NCI-H1436 treated with DMSO at 0.1 percent for 48 hours (cell line): Measurements from ENCODE around the gene MED19.
"Not testable (repeated sequence)": the region's sequence is repeated elsewhere in the genome, so short reads cannot be mapped to it uniquely, and the experiment has no call there.

ENCODE experiments used
- DNase-seq: peaks from one replicate; lab custom pipeline; 2025; lab: John Stamatoyannopoulos, UW

MED19 gene, protein sequence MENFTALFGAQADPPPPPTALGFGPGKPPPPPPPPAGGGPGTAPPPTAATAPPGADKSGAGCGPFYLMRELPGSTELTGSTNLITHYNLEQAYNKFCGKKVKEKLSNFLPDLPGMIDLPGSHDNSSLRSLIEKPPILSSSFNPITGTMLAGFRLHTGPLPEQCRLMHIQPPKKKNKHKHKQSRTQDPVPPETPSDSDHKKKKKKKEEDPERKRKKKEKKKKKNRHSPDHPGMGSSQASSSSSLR

DNA sequence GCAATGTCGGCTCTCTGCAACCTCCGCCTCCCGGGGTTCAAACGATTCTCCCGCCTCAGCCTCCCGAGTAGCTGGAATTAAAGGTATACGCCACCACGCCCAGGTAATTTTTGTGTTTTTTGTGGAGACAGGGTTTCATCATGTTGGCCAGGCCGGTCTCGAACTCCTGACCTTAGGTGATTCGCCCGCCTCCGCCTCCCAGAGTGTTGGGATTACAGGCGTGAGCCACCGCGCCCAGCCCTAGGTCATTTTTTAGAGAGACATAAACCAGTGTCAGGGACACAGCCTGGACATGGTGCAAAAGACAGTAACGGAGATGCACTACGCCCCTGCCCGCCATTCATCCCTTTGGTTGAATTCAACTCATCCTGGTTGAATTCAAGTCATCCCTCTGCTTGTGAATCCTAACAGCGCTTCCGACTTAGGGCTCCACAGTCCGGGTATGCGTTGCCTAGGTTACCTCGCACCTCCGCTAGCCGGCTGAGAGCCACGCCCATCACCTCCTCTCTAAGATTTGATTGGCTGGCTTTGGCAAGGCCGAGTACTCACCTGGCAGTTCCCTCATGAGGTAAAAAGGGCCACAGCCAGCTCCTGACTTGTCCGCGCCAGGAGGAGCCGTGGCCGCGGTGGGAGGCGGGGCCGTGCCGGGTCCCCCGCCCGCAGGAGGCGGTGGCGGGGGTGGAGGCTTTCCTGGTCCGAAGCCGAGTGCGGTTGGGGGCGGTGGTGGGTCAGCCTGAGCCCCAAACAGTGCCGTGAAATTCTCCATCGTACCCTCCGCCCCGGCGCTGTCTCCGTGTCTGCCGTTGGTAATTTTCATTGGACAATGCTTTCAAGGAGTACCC, at the start of gene MED19:
Gene MED19 (minus strand): TSS at position 802 of the 842 bp plus-strand sequence. CDS start 36 bp downstream, at position 766.
- DNase-seq, result peak; percentile 50

DNA sequence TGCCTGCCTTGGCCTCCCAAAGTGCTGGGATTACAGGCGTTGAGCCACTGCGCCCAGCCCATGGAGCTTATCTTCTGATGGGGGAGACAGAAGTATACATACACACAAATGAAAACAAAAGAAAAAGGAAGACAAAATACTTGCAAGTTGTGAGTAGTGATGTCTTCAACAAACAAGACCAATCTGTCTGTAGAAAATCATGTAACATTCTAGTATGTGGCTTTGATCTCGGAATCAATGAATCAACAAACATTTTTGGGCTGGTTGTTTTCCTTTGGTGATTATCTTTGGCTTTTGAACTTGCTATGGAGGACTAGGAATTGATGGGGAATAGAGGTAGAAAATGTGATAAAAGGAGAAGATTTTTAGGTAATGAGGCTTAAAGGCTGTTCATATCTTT, 46.2 kb upstream of the MED19 start:
- no peak for DNase-seq

DNA sequence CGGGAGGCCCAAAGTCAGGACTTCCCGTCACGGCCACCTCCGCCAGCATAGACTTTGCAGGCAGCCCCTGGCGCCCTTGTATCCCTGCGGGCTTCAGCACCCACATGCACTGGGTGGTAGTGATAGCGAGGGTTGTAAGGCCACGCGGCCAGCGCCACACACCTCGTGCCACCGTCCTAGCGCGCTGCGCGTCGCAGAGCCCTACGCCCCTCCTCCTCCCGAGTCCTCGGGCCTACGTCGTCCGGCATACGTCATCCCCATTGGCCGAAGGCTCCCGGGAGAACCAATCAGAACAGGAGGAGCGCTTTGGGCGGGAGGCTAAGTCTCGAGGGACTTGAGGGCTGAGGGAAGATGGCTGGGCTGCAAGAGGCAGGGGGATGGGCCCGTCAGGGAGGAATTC, 40.9 kb upstream of the MED19 start:
- no peak for DNase-seq

- DNase-seq, result no peak
These were observed 39.8 kb upstream of the MED19 start, which contains the start of gene BTBD18 for GRCh38 chr11:57751676-57752253. TSS of gene BTBD18 (minus strand) at chr11:57751819. CDS start at chr11:57751188, 631 bp downstream.

DNA sequence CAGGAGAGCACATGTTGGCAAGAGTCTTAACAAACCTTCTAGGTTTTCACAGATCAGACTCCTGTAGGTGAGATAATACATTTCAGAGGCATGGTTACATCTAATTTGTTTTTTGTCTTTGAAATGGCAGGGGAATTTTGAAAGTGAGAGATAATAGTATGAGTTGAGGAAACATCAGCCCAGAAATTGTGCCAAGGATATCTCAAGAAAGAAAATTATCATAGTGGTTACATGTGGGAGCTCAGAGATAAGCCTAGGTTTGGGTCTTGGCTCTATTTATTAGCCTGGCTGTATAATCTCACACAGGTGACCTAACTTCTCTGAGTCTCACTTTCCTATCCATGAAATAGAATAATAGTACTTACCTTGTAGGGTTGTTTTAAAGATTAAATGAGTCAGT, 39.2 kb upstream of the MED19 start:
- no peak for DNase-seq

GRCh38 chr11:57746920-57747319, 34.9 kb upstream of the MED19 start:
- DNase-seq, result no peak

GRCh38 chr11:57745206-57745605, 33.2 kb upstream of the MED19 start:
- no peak for DNase-seq

DNA sequence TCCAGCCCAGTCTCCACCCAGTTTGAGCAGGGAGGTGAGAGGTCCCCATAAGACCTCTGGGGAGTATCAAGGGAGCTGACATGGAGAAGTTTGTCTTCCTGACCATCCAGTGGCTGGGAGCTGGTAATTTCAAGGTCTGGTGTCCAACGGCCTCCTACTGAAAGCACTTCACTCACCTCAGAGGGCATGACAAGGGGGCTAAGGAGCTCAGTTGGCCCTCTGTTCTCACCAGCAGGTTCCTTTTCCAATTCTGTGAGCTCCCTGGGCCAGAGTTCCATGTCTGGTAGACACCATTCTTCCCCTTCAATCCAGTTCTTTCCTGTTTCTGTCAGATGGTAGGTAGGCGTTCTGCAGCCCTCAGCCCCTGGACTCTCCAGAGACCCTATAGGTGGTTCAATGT, 32.3 kb upstream of the MED19 start:
- no peak for DNase-seq

DNA sequence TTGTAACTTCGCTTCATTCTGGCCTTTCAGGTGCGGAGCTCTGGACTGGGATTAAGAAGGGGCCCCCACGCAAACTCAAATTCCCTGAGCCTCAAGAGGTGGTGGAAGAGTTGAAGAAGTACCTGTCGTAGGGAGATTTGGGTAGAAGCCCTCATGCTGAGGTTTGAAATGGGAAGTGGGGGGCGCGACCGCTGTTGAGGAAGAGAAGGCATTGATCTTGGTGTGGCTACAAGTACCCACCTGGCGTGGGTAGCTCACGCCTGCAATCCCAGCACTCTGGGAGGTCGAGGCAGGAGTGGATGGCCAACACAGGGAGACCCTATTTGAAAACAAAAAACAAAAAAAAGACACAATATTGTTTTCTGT, 30.1 kb upstream of the MED19 start:
- DNase-seq, result no peak

DNA sequence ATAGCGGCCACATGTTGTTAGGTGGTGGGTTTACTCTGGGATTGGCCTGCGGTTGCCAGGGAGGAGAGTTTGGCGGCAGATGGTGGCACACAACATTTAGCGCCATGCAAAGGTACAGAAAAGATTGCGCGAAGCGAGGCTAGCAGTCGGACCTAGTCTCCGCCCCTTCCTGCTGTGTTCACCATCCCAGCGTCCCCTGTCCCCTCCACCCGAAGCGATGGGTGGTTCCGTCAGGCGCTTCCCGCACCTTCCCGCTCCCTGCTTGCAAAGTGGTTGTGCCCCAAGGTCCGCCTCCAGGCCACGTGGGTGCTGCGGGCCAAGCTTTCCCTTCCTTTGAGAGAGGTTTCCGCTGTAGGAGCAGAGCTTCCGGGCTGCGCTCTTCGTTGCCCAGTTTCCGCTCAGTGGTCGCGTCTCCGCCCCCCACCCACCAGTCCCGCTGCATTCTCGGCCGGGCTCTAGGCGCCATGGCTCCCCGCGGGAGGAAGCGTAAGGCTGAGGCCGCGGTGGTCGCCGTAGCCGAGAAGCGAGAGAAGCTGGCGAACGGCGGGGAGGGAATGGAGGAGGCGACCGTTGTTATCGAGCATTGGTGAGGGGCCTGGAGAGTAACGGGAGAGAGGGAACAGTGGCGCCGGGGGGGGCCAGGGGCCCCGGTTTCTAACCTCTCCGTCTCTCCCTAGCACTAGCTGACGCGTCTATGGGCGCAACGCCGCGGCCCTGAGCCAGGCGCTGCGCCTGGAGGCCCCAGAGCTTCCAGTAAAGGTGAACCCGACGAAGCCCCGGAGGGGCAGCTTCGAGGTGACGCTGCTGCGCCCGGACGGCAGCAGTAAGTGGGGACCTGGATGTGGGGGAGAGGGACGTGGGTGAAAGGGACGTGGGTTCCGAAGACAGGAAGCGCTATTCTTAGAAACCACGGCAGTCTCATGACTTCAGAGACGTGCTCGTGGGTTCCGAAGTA, 29.4 kb upstream of the MED19 start, which contains the start of gene SELENOH:
Gene SELENOH (plus strand): TSS at position 360 of the 955 bp plus-strand sequence. CDS start 105 bp downstream, at position 465.
- DNase-seq, result peak; percentile 81

- DNase-seq, result no peak
These were observed 23.7 kb upstream of the MED19 start for GRCh38 chr11:57735619-57736298.

DNA sequence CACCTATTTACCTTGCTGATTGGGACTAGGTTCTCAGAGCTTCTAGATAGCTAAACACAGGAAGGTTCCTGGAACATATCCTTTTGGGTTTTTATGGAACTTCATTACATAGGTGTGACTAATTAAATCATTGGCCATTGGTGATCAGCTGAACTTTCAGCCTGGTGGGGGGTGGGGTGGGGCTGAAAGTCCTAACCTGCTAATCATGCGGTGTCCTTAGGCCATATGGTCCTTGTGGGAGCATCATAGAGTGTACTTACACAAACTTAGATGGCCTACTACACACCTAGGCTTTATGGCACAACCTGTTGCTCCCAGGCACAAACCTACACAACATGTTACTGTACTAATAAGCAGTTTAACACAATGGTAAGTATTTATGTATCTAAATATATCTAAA, 20.6 kb upstream of the MED19 start:
- DNase-seq, result no peak

- no peak for DNase-seq
These were observed 17.5 kb upstream of the MED19 start for GRCh38 chr11:57729479-57729878.

DNA sequence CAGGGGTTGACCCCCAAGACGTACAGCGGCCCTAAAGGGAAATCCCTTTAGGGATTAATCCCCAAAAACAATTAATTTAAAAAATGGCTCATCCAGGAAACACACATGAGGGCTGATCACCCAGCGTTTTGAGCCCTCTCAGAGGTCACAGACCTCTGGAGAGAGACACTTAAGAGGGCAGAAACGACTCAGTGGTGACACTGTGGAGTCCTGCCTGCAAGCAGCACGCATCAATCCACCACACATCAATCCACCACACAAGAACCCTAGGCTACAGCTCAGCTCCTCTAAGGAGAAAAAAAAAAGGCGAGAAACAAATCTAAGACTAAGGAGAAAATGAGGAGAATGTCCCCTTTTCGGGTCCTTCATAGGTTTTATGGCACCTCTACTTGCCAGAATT, 16.8 kb upstream of the MED19 start:
- no peak for DNase-seq

DNA sequence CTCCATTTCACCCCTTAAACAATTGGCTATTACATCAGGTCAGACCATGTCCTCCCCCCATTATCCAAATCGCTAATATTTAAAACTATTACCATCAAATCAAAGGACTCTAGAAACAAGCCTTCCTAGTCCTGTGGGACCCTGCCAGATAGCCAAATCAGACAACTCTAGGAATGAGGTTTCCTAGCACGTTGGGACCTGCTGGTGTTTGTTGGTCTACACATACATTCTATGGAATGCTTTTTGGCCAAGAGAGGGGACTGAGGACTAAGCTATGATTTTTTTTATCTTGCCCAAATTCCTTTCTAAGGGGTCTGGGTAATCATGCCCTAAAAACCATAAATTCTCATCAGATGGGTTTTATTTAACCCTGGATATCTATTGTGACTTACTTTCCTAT, 15.2 kb upstream of the MED19 start:
- no peak for DNase-seq

DNA sequence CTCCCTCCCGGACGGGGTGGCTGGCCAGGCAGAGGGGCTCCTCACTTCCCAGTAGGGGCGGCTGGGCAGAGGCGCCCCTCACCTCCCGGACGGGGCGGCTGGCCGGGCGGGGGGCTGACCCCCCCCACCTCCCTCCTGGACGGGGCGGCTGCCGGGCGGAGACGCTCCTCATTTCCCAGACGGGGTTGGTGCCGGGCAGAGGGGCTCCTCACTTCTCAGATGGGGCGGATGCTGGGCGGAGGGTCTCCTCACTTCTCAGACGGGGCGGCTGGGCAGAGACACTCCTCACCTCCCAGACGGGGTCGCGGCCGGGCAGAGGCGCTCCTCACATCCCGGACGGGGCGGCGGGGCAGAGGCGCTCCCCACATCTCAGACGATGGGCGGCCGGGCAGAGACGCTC, 4.7 kb upstream of the MED19 start:
- DNase-seq, result not testable (repeated sequence)

- no peak for DNase-seq
These were observed 1.8 kb upstream of the MED19 start for GRCh38 chr11:57713835-57714234.

GRCh38 chr11:57712256-57713150, 488 bp upstream of the MED19 start, which contains the start of gene TMX2:
TSS of gene TMX2 (plus strand) at chr11:57712593. CDS start at chr11:57712619, 26 bp downstream.
- DNase-seq, result peak; percentile 100

DNA sequence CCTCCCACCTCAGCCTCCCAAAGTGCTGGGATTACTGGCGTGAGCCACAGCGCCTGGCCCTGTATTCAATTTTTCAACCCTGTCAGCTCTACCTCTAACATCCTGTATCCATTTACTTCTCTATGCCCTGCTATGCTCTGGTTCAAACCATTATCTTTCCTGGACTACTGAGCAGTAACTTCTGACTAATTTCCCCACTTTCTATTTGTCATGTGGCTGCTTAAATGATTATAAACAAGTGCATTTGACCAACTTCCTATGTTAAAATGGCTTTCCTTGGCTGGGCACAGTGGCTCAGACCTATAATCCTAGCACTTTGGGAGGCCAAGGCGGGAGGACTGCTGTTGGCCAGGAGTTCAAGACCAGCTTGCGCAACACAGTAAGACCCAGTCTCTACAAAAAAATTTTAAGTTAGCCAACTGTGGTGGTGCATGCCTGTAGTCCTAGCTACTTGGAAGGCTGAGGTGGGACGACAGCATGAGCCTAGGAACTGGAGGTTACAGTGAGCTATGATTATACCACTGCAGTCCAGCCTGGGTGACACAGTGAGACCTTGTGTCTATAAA, 2.1 kb downstream of the MED19 start:
- DNase-seq, result no peak

- not testable (repeated sequence) for DNase-seq
These were observed 6.6 kb downstream of the MED19 start for GRCh38 chr11:57705432-57705831.
